NOMO-1 (cell line): ENCODE measurements around the gene PSMD9.
"Not testable (repeated sequence)": the region's sequence is repeated elsewhere in the genome, so short reads cannot be mapped to it uniquely, and the experiment has no call there.

Experiments
- DNase-seq, 2 experiments: peaks; one replicate each; lab custom pipeline; 2025; ENCODE audit not compliant: unreplicated experiment in 2 of 2; lab: John Stamatoyannopoulos, UW

The PSMD9 gene, protein sequence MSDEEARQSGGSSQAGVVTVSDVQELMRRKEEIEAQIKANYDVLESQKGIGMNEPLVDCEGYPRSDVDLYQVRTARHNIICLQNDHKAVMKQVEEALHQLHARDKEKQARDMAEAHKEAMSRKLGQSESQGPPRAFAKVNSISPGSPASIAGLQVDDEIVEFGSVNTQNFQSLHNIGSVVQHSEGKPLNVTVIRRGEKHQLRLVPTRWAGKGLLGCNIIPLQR

DNA sequence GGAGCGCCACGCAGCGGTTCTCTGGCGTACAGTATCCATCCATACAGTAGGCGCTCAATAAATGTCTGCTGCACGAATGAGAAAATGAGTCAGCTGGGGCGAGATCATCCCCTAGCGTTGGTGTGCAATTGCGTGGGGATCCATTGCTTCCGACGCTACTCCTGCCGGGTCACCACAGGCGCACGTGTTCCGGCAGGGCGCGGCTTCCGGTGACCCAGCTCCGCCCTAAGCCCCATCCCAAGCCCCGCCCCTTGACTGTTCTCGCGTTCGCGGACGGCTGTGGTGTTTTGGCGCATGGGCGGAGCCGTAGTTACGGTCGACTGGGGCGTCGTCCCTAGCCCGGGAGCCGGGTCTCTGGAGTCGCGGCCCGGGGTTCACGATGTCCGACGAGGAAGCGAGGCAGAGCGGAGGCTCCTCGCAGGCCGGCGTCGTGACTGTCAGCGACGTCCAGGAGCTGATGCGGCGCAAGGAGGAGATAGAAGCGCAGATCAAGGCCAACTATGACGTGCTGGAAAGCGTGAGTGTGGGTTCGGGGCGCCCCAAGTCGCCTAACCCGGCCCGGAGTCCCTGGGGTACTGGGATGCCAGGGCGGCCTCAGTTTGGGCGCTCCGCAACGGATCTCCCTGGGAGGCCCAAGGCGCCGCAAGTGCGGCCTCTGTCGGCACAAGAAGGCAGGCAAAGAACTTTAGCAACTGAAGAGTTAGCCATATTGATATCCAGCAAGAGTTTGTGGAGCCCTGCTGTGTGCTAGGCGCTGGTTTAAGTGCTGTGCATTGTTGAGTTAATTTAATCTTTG is at the start of gene PSMD9:
Gene PSMD9, plus strand, starts transcription at position 313 of the 796 bp plus-strand sequence. Its CDS starts 67 bp downstream, at position 380.
- DNase-seq = peak; percentile 96 to 97

DNA sequence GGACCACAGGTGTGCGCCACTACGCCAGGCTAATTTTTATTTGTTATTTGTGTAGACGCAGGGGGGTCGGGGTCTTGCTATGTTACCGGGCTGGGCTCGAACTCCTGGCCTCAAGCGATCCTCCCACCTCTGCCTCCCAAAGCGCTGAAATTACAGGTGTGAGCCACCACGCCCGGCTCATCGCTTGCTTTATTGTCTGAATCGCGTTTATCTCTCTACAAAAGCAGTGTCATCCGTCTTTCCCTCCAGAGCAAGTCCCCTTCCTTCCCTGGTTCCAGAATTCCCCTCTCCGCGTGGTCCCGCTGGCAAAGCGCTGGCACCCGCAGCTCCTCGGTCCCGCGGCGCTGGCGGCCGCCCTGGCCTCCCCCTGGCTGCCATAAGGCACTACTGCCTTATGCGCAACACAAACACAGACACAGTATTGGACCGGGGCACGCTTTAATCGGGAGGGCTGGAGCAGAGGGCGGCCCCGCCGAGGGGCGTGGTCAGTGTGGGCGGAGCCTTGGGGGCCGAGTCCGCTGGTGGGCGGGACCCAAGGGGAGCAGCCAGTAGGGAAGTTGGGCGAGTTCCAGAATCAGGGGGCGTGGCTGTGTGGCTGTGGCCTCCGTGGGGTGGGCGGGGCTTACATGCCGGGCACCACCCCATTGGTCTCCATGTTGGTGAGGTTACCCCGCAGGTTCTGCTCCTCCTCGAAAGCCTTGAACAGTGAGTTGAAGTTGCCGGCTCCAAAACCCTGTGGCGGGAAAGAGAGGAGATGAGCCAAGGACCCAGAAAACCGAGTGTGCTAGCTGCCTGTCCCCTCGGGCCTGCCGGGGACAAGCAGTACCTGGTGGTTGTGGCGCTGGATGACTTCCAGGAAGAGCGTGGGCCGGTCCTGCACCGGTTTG is 49.2 kb upstream of the PSMD9 start:
- peak; percentile 97 to 98 for DNase-seq

- peak; percentile 13 to 23 for DNase-seq
Measured at GRCh38 chr12:121839993-121840761, 48.4 kb upstream of the PSMD9 start.

DNA sequence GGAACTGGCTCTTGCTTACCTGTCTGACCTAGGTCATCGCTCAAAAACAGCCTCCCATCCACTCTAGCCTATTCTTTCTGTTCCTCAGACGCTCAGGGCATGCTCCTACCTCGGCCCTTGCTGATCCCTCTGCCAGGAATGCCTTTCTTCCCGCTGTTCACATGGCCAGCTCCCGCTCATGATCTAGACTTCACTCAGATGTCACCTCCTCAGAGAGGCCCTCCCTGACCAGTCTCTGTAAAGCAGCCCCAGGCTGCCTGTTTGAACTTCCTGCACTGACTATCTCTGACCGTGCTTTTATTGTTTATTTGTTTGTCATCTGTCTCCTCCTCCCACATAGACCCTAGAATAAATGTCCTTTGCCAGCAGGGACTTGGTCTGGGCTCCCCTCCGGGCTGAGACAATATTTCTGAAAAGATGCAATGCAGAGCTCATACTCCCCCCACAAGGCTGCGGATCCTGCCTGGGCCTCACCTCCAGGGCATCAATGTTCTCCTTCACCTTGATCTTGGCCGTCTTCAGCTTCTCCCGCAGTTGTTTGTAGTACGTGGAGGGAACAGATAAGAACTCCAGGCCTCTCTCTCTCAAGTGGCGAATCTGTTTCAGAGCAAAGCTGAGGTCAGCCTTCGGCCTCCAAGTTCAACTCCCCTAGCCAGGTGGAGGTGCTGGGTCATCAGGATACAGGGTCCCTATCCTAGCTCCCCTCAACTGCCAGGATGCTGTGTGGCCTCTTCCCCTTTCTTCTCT is 45.2 kb upstream of the PSMD9 start:
- no peak for DNase-seq

DNA sequence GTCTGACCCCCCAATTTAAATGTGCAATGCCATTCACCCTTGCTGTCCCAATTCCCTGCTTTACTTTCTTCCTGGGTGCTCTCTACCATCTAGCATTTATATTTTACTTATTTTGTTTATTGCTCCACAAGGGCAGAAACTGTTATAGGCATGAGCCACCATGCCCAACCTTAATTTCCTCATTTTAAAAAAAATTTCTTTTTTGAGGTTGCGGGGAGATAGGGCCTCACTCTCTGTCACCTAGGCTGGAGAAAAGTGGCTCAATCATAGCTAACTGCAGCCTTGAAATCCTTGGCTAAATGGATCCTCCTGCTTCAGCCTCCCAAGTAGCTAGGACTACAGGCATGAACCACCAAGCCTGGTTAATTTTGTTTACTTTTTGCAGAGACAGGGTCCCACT is 42.9 kb upstream of the PSMD9 start:
- peak; percentile 15 to 20 for DNase-seq

GRCh38 chr12:121849211-121849610 is 39.4 kb upstream of the PSMD9 start:
- DNase-seq = no peak

DNA sequence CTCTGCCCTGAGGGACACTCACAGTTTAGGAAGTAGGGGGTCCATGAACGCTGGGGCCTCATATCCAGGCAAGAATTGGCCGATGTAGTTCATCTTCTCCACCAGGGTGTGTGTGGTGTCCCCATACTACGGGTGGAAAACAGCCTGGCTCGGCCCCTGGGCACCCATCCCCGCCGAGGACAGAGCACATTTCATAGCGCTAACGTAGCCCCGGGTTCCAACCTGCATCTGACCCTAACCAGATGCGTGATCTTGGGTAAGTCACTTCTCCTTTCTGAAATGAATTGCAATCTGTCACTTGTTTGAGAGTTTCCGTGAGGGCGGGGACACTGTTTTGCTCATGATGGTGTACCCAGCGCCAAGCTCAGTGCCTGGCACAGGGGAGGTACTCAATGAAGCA is 38.9 kb upstream of the PSMD9 start:
- peak; percentile 27 to 54 for DNase-seq

DNA sequence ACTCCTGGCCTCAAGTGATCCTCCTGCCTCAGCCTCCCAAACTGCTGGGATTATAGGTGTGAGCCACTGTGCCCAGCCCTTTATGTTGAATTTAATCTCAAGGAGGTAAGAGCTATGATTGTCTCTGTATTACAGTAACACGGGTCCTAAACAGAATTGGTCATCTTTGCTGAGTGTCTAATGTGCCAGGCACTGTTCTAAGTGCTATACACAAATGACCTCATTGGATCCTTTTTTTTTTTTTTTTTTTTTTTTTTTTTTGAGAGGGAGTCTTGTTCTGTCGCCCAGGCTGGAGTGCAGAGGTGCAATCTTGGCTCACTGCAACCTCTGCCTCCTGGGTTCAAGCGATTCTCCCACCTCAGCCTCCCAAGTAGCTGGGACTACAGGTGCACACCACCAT is 36.2 kb upstream of the PSMD9 start:
- not testable (repeated sequence) for DNase-seq

GRCh38 chr12:121857322-121858246 is 31.0 kb upstream of the PSMD9 start:
- no peak for DNase-seq

GRCh38 chr12:121858318-121858661 is 30.3 kb upstream of the PSMD9 start:
- no peak for DNase-seq

- no peak for DNase-seq
Measured at GRCh38 chr12:121858662-121859572, 29.7 kb upstream of the PSMD9 start, which contains the start of gene HPD. Gene HPD (minus strand): TSS chr12:121858859. CDS start chr12:121858823, 36 bp downstream.

DNA sequence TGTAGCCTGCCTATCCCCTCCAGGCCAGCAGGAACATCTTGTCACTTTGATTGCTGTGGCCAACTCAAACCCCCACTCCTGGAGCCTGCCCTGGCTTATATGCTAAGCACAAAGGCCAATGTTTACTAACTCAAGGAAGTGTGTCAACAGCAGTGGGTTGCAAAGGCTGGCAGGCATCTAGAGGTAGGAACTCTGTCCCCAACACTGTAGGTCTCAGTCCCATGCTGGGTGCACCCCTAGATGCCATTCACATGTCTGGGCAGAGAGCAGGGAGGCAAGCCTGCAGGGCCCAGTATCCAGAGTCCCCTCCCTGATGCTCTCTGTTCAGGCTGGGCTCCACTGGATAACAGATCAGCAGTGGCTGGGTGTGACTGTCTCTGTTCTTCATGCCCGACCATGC is 28.3 kb upstream of the PSMD9 start:
- DNase-seq = no peak

DNA sequence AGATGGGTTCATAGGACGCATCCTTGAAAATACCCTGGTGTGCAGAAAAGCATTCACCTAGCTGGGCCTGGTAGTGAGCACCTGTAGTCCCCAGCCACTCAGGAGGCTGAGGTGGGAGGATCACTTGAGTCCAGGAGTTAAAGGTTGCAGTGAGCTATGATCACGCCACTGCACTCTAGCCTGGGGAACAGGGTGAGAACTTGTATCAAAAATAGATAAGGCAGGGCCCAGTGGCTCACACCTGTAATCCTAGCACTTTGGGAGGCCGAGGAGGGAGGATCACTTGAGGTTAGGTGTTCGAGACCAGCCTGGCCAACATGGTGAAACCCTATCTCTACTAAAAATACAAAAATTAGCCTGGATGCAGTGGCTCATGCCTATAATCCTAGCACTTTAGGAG is 27.9 kb upstream of the PSMD9 start:
- DNase-seq = not testable (repeated sequence)

GRCh38 chr12:121861636-121862254 is 26.8 kb upstream of the PSMD9 start:
- no peak for DNase-seq

GRCh38 chr12:121866331-121866730 is 22.3 kb upstream of the PSMD9 start:
- DNase-seq = no peak

GRCh38 chr12:121869229-121869628 is 19.4 kb upstream of the PSMD9 start:
- not testable (repeated sequence) for DNase-seq

DNA sequence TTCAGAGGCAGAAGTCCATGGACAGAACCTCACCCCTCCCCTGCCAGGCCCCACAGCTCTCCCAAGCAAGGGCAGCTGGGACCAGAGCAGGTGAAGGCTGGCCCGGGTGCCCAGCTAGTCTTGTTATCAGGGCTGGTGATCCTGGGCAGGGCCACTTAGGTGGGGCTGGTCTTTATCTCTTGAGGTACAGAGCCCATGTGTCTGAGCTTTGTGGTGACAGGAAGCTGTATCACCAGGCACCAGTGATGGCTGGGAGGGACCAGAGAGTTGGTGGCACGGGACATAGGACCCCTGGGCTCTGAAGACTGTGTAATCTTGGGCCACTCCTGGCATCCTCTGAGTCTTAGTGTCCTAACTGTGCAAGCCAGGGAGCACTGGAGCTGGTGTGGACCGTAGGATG is 17.1 kb upstream of the PSMD9 start:
- DNase-seq = no peak
